NCI-H82 (cell line): ENCODE data around the gene COG6.

ENCODE experiments used
- DNase-seq: peaks from one replicate; lab custom pipeline; 2025; lab: John Stamatoyannopoulos, UW

The COG6 gene

DNA sequence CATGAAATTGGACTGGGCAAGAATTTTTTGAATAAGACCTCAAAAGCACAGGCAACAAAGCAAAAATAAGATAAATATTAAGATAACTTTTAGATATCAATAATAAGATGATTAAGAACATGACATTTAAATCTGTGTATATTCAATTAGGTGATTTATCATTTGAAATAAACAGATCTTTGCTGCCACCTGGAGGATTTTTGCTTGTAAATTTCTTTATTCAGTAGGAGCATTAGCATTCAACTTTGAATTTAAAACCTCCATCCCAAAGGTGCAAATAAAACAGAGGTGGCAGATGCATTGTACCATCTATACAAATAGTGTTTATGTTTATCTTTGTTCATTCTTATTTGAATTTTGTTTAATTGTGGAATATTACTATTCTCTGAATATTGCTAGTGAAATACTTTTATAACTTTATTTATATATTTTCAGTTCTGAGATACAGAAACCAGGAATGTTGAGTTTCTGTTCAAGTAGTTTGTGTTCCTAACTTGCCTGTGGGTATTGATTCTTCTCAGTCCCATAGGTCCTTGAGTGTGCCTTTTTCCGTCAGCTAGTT is 20.9 kb downstream of the COG6 start:
- peak; percentile 86 for DNase-seq

DNA sequence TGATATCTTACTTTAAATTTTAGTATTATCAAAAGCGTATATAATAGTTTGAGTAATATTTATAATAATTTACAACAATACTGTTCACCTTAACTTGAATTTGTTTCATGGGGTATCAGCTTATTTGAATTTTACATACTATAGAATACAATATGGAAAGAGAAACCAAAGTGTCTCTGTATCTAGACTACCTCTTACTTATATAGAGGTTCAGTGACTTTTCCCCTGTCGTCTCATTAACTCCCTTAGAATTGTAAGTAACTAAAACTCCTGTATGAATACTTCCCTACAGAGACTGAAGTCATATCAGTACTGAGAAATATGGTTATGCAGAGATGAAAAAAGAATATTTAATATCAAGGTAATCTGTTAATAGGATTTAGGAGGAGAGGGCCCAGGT is 26.8 kb downstream of the COG6 start:
- no peak for DNase-seq

- DNase-seq, result no peak
These were observed 27.3 kb downstream of the COG6 start for GRCh38 chr13:39682788-39683187.

- peak; percentile 88 for DNase-seq
These were observed 29.2 kb downstream of the COG6 start for GRCh38 chr13:39684531-39685137.

GRCh38 chr13:39685652-39686051 is 30.2 kb downstream of the COG6 start:
- DNase-seq, result no peak

GRCh38 chr13:39688278-39688677 is 32.8 kb downstream of the COG6 start:
- no peak for DNase-seq

DNA sequence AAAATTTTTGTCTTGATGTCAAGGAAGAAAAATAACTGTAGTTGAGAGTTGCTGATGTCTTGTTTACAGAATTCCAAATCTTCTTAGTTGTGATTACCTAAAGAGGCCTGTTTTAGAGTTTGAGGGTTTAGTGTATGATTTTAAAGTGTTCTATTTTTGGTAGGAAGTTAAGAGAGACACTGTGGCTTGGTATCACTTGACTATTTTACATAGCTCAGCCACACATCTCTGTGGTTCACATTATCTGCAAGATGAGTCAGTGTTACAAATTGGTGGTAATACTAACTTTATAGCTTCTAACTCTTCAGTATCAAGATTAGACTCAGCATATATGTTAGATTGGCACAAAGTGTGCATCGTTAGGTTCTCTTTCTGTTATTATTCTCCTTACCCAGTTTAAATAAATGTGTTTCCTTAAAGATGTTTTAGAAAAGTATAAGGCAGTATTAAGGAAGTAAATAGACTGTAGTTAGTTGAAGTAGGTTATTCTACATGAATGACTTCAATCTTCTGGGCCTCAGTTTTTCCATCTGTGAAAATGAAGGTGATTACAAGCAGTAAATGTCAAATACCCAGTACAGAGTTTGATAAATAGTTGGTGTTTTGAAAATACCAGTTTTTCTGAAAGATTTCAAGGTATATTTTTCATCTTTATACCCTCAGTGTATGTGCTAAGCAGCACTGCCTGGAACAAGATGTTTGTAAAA is 33.4 kb downstream of the COG6 start:
- no peak for DNase-seq

- no peak for DNase-seq
These were observed 37.4 kb downstream of the COG6 start for GRCh38 chr13:39692660-39693438.

GRCh38 chr13:39699274-39699673 is 43.8 kb downstream of the COG6 start:
- DNase-seq, result no peak

GRCh38 chr13:39712626-39713025 is 57.2 kb downstream of the COG6 start:
- DNase-seq, result no peak

GRCh38 chr13:39729156-39729555 is 73.7 kb downstream of the COG6 start:
- DNase-seq, result no peak

DNA sequence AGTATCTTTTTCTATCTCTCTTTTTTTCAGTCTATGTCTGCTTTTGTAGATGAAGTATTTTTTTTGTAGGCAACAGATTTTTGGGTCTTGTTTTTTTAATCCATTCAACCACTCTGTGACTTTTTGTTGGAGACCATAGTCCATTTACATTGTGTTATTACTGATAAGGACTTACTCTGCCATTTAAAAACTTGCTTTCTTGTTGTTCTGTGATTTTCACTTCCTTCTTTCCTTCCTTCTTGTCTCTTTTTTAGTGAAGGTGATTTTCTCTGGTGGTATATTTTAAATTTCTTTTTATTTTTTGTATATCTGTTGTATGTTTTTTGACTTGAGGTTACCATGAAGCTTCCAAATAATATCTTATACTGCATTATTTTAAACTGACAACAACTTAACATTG is 79.5 kb downstream of the COG6 start:
- DNase-seq, result no peak

- no peak for DNase-seq
These were observed 81.6 kb downstream of the COG6 start for GRCh38 chr13:39737047-39737446.

- no peak for DNase-seq
These were observed 85.3 kb downstream of the COG6 start for GRCh38 chr13:39740761-39741160.

DNA sequence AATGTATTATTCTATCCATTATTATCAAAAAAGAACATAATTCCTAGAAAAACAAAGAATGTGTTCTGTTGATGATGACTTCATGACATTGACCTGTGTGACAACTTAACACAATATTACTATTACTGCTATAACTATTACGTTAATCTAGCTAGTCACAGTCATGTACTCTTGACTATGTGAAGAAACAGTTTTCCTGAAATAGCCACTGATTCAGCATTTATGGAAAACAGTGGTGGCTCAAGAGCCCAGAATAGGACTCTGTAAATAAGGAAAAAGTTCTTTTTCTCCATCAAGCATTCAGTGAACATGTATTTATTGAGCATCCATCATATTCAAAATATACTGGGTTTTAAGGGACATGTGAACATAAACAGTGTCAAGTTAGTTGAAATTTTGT is 93.5 kb downstream of the COG6 start:
- no peak for DNase-seq

DNA sequence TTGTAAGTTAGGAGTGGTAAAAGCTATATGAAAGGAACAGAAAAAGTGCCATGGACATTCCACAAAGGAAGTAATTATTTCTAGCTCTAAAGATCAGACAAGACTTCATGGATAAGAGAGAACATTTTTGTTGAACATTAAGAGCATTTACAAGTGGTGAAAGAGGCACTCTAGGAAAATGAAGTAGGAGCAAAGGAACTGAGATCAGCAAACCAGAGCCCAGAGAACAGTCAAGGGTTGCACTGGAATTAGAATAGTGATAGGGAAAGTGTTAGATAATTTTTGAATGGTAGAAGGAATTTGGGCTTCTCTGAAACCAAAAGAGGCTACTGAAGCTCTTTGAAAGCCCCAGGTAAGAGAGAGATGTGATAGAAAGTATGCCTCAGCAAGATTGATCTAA is 94.1 kb downstream of the COG6 start:
- no peak for DNase-seq

- DNase-seq, result no peak
These were observed 96.3 kb downstream of the COG6 start for GRCh38 chr13:39751805-39752204.

GRCh38 chr13:39760521-39760920 is 105.1 kb downstream of the COG6 start:
- no peak for DNase-seq

GRCh38 chr13:39765801-39766463 is 110.5 kb downstream of the COG6 start:
- DNase-seq, result peak; percentile 99

- DNase-seq, result peak; percentile 93
These were observed 111.1 kb downstream of the COG6 start for GRCh38 chr13:39766464-39767158.

- DNase-seq, result peak; percentile 57
These were observed 112.5 kb downstream of the COG6 start for GRCh38 chr13:39767791-39768517.
